Measurements from ENCODE around the gene ATP2B3.
A peak's percentile ranks its signal among the peaks of the same experiment; 100 is the strongest.
"Not testable (repeated sequence)": the region's sequence is repeated elsewhere in the genome, so short reads cannot be mapped to it uniquely, and the experiment has no call there.

ATP2B3 gene

DNA sequence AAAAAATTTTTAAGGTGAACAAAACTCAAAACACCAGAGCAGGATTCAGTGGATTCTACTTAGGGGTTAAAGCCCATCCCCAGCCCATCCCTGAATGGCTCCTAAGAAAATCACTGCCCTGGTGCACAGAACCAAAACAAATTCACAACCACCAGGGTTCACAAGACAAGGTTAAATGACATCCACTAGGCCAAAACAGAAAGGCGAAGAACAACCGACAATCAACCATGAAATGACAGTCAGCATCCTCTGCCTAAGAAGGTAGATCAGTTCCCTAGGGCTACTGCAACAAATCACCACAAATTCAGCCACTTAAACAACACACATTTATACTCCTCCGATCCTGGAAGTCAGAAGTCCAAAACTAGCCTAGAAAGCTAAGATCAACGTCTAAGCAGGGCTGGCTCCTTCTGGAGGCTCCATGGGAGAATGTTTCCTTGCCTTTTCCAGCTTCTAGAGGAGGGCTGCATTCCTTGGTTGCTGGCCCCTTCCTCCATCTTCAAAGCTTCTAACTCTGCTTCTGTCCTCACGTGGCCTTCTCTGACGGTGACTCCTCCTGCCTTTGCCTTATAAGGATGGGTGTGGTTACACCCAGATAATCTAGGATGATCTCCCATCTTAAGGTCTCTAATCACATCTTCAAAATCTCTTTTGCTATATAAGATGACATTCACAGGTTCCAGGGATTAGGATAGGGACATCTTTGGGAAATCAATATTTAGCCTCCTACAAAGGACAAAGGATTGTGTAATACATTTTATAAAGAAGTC lies 79.7 kb downstream of the ATP2B3 start:
- no peak for DNase-seq

DNA sequence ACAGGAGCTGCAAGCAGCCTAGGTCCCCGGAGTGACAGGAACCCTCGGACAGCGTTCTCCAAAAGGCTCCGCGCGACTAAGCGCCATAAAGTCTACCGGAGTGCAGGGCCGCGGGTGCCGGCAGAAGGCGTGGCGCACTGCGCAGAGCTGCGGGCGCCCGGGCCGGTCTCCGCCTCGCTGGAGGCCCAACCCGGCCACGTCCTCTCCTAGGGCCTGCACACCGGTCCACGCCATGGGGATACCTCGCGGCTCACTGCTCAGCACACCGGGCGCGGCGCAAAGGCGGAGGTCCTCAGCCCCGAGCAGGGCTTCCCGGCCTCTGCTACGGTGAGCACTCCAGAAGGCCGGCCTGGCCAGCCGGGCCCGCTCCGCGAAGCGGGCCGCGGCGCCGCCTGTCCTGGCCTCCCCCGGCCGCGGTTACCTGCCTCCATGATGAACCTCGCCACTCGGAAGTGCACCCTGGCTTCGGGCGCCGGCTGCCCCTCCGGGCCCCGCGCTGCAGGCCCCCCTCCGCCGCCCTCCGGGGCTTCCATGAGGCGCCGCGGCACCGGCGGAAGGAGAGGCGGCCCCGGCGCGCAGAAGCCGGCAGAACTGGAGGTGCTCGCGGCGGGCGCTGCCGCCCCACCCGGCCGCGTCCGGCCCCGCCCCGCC lies 81.2 kb downstream of the ATP2B3 start, which contains the start of gene CCNQ:
CCNQ (minus strand) TSS at position 599 of the 651 bp plus-strand sequence; CDS start at position 533, 66 bp downstream.
- DNase-seq, result no peak

DNA sequence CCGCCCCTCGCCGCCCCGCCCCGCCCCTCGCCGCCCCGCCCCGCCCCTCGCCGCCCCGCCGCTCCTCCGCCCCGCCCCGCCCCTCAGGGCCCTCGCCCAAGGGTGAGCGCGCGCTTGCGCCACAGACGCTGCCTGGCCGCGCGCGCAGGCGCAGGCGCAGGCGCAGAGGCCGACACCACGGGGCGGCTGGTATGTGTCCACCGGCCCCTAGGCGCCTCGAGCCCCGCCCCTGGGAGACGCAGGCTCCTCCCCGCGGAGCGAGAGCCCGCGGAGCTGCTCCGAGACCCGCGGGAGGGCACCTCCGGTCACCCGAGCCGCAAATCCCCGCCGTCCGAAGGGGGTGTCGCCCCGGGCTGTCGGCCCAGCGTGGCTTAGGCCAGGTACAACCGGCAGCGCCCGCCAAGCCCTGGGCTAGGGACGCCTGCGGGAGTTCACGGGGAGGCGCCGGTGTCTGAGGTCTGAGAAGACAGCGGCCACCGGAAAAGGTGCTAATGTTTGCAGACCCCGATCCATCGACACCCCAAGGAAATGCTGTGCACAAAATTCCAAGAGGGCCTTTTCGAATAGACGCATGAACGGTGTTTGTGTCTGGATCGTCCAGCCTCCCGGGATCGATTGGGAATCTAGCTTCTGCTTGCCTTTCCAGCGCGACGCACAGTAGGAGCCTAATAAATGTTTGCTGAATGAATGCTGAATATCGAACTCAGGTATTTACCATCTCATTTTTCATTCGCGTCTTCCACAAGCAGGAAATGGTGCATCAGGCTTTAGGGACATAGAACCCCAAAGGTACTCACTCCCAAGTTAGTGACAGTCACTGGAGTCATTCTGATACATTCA lies 82.0 kb downstream of the ATP2B3 start:
- peak; percentile 86 for DNase-seq

DNA sequence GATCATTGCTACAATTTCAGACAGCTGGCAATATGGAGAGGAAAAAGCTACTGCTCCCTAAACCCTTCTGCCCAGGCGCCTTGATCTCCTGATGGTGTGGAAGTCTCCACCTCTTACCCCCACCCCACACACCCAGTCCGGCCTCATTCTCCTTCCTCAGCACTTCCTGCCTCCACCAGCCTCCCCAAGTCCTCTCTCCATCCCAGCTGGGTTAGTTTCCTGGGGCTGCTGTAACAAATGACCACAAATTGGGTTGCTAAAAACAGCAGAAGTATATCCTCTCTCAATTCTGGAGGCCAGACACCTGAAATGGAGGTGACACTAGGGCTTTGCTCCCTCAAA lies 82.6 kb downstream of the ATP2B3 start:
- DNase-seq, result no peak

DNA sequence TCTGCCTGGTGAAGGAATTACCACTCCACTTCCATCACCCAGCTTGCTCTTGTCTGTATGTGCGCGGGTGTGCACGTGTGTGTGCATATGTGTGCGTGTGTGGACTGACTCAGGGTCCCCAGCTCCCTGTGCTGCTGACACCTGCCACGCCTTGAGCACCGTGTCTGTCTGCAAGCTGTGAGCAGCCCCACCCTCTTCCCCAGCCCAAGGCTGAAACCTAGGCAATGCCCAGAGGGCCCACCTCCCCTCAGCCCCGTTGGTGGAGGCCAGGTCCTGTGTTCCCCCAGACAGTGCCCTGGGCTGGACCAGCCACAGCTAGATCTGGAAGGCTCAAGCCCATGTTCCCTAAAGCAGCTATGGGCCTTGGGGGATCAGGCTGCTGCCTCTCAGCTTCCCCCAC lies 83.5 kb downstream of the ATP2B3 start:
- no peak for DNase-seq

DNA sequence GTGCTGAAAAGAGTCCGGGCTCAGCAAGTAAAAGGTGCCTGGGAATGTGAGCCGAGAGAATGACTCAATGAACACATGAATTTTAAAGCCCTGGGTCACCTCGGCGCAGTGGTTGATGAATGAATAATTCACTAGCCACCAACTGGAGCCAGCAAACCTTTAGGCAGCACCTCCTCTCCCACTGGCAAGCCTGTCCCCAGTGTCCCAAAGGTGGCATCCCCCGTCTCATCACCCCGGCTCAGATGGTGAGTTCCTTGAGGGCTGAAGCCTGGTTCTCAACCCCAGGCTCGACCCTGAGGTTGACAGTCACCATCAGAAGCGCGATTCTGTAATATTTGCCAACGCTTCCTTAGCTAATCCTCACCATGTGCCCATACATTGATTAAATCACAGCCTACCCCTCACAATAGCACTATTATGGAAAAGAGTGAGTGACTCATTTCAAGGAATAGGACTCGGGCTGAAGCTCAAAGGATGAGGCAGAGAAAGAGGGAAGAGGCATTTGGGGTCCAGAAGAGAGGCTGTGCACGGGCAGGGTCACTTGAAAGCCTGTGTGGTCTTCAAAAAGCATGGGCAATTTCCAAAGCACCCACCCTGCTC lies 84.2 kb downstream of the ATP2B3 start:
- DNase-seq, result no peak

DNA sequence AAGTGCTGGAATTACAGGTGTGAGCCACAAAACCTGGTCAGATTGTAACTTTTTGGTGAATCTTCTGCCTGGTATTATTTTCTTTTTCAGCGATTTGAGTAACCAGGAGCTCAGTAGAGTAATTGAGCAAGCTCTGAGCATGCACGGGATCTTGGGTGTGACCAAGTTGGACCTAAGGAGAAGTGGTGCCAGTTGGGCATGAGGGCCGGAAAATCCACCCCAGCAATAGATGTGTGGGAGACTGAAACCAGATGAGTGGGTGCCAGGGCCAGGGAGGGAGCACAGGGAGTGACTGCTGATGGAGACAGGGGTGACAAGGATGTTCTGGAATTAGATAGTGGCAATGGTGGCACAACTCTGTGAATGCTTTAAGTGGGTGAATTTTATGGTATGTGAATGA lies 85.2 kb downstream of the ATP2B3 start:
- DNase-seq, result no peak

DNA sequence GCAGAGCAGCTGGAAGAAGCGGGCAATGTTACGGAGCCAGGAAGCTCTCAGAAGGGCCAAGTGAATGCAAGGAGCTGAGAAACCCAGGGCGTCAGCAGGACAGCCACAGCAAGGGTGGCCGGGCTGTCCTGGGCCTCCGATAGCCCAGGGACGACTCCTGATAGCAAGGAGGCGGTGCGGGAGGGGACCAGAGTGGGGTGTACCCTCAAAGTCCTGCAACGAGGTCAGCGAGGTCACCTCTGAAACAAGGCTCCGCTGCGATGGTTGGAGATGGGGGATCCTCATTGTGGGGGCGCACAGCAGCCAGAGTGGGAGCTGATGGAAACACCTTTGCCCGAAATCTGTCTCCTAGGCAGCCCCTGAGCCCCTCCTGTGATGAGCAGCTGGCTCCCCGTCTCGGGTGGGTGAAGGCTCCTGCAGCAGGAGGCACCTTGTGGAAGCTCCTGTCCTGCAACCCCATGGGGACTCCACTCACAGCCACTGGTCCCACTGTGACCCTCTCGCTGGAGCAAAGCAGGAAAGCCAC lies 85.8 kb downstream of the ATP2B3 start:
- no peak for DNase-seq

DNA sequence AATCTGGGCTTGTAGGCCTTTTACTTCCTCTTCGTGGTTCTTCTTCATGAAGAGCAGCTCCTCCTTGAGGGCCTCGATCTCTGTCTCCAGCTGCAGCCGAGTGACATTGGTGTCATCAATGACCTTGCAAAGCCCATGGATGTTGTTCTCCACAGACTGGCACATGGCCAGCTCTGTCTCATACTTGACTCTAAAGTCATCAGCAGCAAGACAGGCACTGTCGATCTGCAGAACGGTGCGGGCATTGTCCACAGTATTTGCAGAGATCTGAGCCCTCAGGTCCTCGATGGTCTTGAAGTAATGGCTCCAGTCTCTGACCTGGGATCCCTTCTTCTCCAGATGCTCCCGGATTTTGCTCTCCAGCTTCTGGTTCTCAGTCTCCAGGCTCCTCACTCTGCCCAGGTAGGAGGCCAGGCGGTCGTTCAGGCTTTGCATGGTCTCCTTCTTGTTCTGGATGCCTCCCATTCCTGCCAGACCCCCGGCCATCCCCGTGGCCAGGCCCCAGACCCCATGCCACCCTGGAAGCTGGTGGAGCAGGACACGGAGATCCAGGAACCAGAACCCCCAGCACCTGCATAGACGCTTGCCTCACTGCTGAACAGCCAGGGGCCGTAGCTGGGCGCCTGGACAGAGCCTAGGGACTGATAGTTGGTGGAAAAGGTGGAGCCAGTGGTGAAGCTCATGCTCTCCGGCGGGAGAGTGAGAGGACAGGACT lies 87.4 kb downstream of the ATP2B3 start:
- DNase-seq, result not testable (repeated sequence)

DNA sequence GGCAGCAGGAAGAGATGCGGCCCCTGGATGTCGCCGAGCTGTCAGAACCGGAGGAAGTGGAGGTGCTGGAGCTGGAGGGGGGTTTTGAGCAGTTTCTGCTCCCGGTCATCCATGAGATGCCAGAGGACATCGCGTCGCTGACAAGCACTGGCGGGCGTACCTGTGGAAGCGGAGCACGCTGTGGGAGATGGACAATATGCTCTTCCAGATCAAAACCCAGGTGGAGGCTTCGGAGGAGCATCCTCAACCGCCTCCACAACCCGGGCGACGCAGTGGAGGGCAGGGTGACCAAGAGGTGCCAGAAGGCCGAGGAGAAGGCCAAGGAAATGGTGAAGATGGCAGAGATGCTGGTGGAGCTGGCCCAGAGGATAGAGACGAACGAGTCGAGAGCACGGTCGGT lies 89.1 kb downstream of the ATP2B3 start:
- no peak for DNase-seq

DNA sequence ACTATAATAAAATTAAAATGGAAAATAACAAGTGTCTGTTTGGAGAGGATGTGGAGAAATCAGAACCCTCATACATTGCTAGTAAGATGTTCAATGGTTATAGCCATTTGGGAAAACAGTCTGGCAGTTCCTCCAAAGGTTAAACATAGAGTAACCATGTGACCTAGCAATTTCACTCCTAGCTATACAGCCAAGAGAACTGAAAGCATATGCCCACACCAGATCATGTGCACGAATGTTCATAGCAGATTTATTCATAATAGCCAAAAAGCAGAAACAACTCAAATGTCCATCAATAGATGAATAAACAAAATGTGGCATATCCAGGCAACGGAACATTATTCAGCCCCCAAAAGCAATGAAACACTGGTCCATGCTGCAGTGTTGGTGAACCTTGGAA lies 90.9 kb downstream of the ATP2B3 start:
- no peak for DNase-seq

DNA sequence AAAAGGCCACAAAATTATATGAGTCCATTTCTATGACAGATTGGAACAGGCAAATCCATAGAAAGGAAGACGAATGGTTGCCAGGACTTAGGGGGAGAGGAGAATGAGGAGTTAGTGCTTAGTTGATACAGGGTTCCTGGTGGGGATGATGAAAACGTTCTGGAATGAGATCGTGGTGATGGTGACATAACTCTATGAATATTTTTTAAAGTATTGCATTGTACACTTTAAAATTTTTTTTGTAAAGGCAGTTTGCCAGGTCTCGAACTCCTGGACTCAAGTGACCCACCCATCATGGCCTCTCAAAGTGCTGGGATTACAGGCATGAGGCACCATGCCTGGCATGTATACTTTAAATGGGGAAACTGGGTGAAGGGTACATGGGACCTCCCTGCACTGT lies 91.4 kb downstream of the ATP2B3 start:
- no peak for DNase-seq

DNA sequence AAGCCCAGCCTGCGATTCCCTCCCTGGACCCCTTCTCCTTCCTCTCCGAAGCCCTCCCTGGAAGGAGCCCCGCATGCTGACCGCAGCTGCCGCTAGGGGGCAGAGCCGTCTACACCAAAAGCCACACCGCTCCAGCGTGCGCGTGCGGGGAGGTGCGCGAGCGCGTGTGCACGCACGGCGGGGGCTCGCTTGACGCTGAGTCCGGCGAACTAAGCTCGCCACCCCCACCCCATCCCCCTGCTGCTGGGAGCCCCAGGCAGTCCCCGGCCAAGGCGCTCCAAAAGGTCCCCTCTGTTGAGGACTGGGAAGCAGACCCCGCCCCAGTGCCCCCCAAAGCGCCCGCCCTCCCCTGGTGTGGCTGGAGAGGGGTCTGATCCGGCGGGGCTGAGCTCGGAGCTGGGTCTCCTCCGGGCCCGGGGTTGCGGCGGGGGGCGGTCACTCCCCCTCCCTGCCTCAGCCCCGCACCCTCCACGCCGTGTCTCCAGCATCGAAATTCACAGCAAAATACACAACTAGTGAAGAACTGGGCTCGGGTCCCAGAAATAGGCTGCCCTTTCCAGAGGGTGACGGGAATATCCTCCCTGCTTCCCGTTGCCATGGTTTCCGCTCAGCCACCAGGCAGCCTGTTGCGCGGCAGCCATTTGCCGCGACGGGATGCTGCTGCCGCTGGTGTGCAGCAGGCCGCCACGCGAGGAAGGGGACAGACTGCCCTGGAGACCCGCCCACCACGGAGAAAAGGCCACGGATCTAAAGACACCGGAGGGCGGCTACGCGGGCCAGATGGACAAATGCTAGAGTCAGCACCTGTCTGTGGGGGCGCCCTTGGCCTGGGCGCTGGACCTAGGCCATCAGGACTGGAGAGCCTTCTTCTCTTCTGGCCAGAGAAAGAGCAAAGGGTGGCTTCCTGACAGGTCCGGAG lies 92.7 kb downstream of the ATP2B3 start:
- peak; percentile 87 for DNase-seq

DNA sequence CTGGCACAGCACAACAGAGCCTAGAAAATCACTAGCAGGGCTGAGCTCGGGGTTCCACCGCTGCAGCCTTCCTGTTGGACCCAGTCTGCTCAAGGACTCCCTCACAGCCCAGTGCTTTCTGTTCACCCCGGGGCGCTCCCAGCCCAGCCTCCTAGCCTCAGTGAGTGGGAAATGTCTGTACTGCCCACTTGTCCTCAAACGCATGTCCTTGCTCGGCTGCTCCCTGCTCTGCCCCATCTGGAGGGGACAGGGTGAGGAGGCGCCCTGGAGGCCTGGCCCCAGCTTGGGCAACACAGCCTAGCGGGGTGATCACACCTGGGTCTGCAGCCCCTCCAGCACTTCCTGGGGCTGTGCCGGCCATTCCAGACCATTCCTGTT lies 93.4 kb downstream of the ATP2B3 start:
- DNase-seq, result no peak

DNA sequence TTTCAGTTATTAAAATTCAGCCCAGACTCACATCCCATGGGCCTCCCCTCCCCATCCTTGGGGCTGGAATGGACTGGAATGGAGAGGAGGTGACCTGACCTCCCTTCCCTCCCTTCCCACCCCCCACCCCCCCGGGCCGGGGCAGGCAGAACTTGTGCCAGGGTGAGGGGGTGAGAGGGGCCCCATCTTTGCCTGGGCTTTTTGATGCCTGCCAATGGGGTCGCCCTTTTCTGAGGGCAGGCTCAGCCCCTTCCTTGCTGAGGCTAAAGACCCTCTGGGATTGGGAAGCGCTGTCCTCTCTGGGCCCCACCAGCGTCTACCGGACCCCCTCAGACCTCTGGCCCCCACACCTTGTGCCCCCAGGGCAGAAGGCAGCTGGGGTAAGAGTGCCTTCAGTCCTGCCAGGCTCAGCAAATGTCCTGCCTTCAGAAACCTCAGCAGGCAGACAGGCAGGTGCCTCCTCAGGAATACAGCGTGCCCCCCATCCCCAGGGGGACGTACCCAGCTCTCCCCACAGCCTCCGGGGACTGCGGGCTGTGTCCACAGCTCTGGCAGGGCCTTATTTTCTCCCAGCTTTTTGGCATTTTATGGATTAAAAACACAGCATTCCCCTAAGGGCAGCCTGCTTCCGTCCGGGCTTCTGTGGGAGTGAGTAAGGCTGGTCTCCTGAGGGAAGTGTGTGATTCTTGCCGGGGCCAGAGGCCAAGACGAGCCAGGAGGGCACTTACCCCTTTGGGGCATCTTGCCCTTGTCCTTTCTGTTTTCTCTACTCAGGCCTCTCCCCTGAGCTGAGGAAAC lies 94.1 kb downstream of the ATP2B3 start:
- no peak for DNase-seq

DNA sequence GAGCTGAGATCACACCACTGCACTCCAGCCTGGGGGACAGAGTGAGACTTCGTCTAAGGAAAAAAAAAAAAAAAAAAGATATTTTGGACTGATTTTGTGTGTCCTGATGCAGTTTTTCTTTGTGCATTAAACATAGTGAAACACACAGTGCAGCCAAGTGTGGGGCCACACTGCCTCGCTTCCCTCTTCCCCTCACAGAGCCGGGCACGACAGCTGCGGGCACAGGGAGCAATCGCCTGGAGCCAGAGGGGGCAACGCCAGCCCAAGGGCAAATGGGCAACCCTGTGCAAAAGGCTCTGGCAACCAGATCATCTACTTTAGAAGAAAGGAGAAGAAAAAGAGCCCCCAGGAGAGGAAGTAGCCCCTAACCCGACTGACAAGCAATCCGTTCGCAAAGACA lies 95.0 kb downstream of the ATP2B3 start:
- DNase-seq, result no peak

DNA sequence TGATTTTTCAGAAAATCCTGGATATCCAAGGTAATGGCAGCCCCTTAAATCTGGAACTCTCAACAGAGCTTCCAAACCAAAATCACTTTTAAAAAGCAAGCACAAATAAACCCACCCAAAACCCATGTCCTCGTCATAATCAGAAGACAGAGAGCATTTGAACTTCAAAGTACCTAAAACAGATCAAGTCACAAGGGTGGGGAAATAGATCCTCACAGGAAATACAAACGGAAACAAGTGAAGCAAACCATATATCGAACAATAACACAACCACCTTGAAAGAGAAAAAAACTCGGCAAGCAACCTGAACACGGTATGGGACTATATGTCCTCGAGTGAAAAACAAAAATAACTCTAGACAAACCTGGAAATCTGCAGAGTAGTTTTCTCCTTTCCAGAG lies 97.4 kb downstream of the ATP2B3 start:
- DNase-seq, result no peak

DNA sequence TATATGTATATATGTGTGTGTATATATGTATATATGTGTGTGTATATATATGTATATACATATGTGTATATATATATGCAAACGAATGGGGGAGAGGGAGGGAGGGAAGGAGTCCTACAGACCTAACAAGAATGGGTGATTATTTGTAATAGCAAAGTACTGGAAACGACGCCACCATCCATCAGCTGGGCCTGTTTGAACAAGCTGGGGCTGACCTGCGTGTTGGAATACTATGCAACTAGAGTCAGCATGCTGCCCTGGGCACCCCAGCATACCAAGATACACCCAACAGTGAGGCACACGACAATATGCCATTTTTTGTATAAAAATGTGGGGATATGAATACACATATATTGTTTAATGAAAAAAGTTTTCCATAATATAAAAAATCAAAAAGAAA lies 103.1 kb downstream of the ATP2B3 start:
- DNase-seq, result no peak

DNA sequence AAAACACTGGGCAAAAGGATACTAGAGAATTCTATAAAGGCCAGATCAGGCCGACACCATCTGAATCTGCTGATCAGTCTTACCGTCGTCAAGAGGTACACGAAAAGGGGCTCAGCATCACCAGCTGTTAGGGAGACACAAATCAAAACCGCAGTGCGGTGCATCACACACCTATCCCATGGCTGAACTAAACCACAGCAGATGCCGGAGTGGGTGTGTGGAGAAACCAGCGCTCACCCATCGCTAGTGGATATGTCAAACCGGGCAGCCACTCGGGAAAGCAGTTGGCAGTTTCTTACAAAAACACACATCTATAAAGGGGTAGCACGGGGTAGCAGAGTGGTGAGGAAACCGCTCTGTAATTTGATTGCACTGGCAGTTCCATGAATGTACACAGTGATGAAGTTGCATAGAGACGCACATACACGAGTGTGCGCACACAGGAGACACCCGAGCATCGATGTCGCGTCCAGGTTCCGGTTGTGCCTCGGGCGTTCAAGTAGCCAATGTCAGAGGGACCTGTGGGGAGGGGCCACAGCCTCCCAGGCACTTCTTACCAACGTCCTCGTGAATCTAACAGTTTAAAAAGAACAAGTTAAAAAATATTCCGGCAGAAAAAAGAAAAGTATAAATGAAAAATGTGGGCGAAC lies 104.6 kb downstream of the ATP2B3 start:
- no peak for DNase-seq
